GM23338 (cell line): Measurements from ENCODE around the gene UBA1. TPM values are rescaled to one million over a fixed set of nuclear protein-coding genes. Genes with fewer than 3 reads are reported as not detected.

Experiments
- ATAC-seq: fragments of 200-7000 bp; cut with Tn5 transposase; 3 replicates; pipeline ENCODE4 v1.9.1; 2020
- DNase-seq: peaks from one replicate; pipeline ENCODE4 v3.0.0-alpha.2; 2015; ENCODE audit warnings: low spot score
- H2AFZ ChIP-seq: fragments of 200-600 bp; sonication (generic); 2 replicates; pipeline ENCODE4 v1.8.0; 2016; ENCODE audit warnings: antibody characterized with exemption, mild to moderate bottlenecking, moderate library complexity
- H3F3A ChIP-seq: fragments of 200-600 bp; sonication (generic); replicated peaks from 2 replicates; pipeline ENCODE4 v1.8.0; 2017; ENCODE audit warnings: antibody characterized with exemption, mixed run types, low read depth
- H3K27ac ChIP-seq: fragments of 200-600 bp; sonication (generic); 2 replicates; pipeline ENCODE4 v1.6.1; 2016; ENCODE audit warnings: low read depth
- H3K27me3 ChIP-seq: fragments of 200-600 bp; sonication (generic); 2 replicates; pipeline ENCODE4 v1.8.0; 2016; ENCODE audit warnings: mild to moderate bottlenecking, mixed run types, moderate library complexity; ENCODE audit not compliant: insufficient read depth
- H3K36me3 ChIP-seq: fragments of 200-600 bp; sonication (generic); 2 replicates; pipeline ENCODE4 v1.8.0; 2016; ENCODE audit warnings: mild to moderate bottlenecking; ENCODE audit not compliant: insufficient read depth
- H3K4me1 ChIP-seq: fragments of 200-600 bp; sonication (generic); 2 replicates; pipeline ENCODE4 v1.8.0; 2016; ENCODE audit warnings: mild to moderate bottlenecking, moderate library complexity; ENCODE audit not compliant: insufficient read depth
- H3K4me2 ChIP-seq: fragments of 200-600 bp; sonication (generic); 2 replicates; pipeline ENCODE4 v1.7.1; 2017; ENCODE audit warnings: mixed run types
- H3K4me3 ChIP-seq: fragments of 200-600 bp; sonication (generic); 2 replicates; pipeline ENCODE4 v1.6.1; 2016; ENCODE audit warnings: mixed run types
- H3K79me2 ChIP-seq: fragments of 200-600 bp; sonication (generic); replicated peaks from 2 replicates; pipeline ENCODE4 v1.8.0; 2017; ENCODE audit warnings: mild to moderate bottlenecking; ENCODE audit not compliant: insufficient read depth
- H3K9me2 ChIP-seq: fragments of 200-600 bp; sonication (generic); 2 replicates; pipeline ENCODE4 v1.8.0; 2017; ENCODE audit not compliant: insufficient read depth
- H4K20me1 ChIP-seq: fragments of 200-600 bp; sonication (generic); replicated peaks from 2 replicates; pipeline ENCODE4 v1.8.0; 2017; ENCODE audit warnings: mild to moderate bottlenecking; ENCODE audit not compliant: insufficient read depth
- H3K27ac Mint-ChIP-seq: 2 replicates; pipeline ENCODE4 v1.8.0; 2020; ENCODE audit warnings: inconsistent platforms, mild to moderate bottlenecking, moderate library complexity, mixed read lengths
- H3K27me3 Mint-ChIP-seq: 3 replicates; pipeline ENCODE4 v1.8.0; 2022; ENCODE audit warnings: low read depth, mild to moderate bottlenecking, moderate library complexity, mixed read lengths, inconsistent platforms; ENCODE audit not compliant: insufficient read depth, poor library complexity
- H3K36me3 Mint-ChIP-seq: 3 replicates; pipeline ENCODE4 v1.8.0; 2021; ENCODE audit warnings: low read depth, mild to moderate bottlenecking, inconsistent platforms, moderate library complexity, mixed read lengths
- H3K4me1 Mint-ChIP-seq: 3 replicates; pipeline ENCODE4 v1.8.0; 2020; ENCODE audit warnings: mild to moderate bottlenecking, inconsistent platforms, mixed read lengths
- H3K4me3 Mint-ChIP-seq: 3 replicates; pipeline ENCODE4 v1.8.0; 2021; ENCODE audit warnings: moderate library complexity, mild to moderate bottlenecking, inconsistent platforms, mixed read lengths
- H3K9me3 Mint-ChIP-seq: 3 replicates; pipeline ENCODE4 v1.8.0; 2020; ENCODE audit warnings: moderate library complexity, mild to moderate bottlenecking, inconsistent platforms, mixed read lengths
- CREB1 ChIP-seq: fragments of 250-450 bp; sonication (Bioruptor Pico); IDR thresholded peaks from 2 replicates; pipeline ENCODE4 v1.5.0; 2020; ENCODE audit warnings: low read depth, mild to moderate bottlenecking, moderate library complexity
- ETS1 ChIP-seq: IDR thresholded peaks from 2 replicates; pipeline ENCODE4 v1.6.1; 2016; ENCODE audit warnings: antibody characterized with exemption
- EZH2phosphoT487 ChIP-seq: fragments of 200-600 bp; sonication (generic); IDR thresholded peaks from one replicate; pipeline ENCODE4 v1.8.1; 2018; ENCODE audit warnings: antibody characterized with exemption; ENCODE audit not compliant: unreplicated experiment
- JUNB ChIP-seq: IDR thresholded peaks from one replicate; pipeline ENCODE4 v1.6.1; 2016; ENCODE audit warnings: antibody characterized with exemption; ENCODE audit not compliant: unreplicated experiment
- POLR2AphosphoS5 ChIP-seq: IDR thresholded peaks from 2 replicates; pipeline ENCODE4 v1.6.1; 2016; ENCODE audit warnings: antibody characterized with exemption, low read depth
- REST ChIP-seq: IDR thresholded peaks from one replicate; pipeline ENCODE4 v1.6.1; 2018; ENCODE audit warnings: antibody characterized with exemption; ENCODE audit not compliant: unreplicated experiment
- STAT1 ChIP-seq: IDR thresholded peaks from one replicate; pipeline ENCODE4 v1.6.1; 2016; ENCODE audit warnings: antibody characterized with exemption; ENCODE audit not compliant: unreplicated experiment
- ZNF331 ChIP-seq: fragments of 250-450 bp; sonication (Bioruptor Pico); IDR thresholded peaks from 2 replicates; pipeline ENCODE4 v1.5.0; 2020; ENCODE audit warnings: low read depth, mild to moderate bottlenecking, moderate library complexity
- polyA plus RNA-seq: library from polyadenylated mRNA; unstranded; fragments of >200 nt; fragmentation: Nextera tagmentation; extraction: Ambion mirVana; gene quantifications from 2 replicates; pipeline ENCODE4 v1.2.1, GENCODE V29; 2016
- total RNA-seq: library from RNA; depleted of rRNA; stranded (reverse); fragments of >200 nt; shearing (Covaris generic); gene quantifications from 2 replicates; pipeline ENCODE4 v1.2.3, GENCODE V29; 2014
- TF ChIP-seq, protein P1 (sequence below), 2 experiments: fragments of 200-600 bp in 1 of 2; sonication (generic) in 1 of 2; conservative IDR thresholded peaks; 2 replicates each; pipeline versions ENCODE4 v1.5.1 to v1.6.1; 2016 to 2017; ENCODE audit warnings: antibody characterized with exemption in 2 of 2, low read depth in 2 of 2, mild to moderate bottlenecking in 2 of 2, moderate library complexity in 1 of 2

UBA1 gene
- total and polyA plus RNA-seq, 2 experiments from 2014 or later, result 104 to 377 TPM

DNA sequence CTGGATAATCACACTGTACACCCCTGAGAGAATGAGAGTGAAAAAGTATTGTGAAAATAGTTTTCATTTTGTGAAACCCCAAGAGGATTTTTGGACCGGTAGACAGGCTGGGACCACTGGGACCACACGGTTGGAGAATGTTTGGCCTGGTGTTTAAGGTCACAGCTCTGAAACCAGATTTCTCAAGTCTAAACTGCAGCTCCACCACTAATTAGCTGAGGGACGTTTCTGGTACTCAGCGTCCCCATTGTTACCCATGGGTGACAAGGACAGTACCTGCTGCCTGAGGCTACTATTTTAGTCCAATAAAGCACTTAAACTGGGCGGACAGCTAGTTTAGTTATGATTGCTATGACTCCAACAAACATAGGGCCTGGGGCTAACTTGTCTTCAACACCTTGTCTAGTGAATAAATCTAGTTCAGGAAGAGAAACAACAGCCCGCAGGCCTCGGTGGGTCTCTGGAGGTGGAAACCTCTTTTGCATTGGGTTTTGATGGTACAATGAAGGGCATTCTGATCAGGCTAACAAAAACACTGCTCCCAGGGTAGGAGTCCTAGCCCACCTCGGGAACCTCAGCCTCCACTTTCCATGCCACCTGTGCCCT, 38.7 kb downstream of the UBA1 start (continued):
- TF ChIP-seq REST, result no peak
- TF ChIP-seq, protein P1, sequence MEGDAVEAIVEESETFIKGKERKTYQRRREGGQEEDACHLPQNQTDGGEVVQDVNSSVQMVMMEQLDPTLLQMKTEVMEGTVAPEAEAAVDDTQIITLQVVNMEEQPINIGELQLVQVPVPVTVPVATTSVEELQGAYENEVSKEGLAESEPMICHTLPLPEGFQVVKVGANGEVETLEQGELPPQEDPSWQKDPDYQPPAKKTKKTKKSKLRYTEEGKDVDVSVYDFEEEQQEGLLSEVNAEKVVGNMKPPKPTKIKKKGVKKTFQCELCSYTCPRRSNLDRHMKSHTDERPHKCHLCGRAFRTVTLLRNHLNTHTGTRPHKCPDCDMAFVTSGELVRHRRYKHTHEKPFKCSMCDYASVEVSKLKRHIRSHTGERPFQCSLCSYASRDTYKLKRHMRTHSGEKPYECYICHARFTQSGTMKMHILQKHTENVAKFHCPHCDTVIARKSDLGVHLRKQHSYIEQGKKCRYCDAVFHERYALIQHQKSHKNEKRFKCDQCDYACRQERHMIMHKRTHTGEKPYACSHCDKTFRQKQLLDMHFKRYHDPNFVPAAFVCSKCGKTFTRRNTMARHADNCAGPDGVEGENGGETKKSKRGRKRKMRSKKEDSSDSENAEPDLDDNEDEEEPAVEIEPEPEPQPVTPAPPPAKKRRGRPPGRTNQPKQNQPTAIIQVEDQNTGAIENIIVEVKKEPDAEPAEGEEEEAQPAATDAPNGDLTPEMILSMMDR (conservative IDR thresholded peaks at IDR 0.05; ENCODE audit: low read depth in 2 of 2), result no peak
- TF ChIP-seq JUNB, result no peak
- TF ChIP-seq EZH2phosphoT487, result no peak
- no peak for TF ChIP-seq STAT1
- no peak for TF ChIP-seq CREB1 (CRISPR knock-in tag)
- TF ChIP-seq ETS1, result no peak
- TF ChIP-seq ZNF331, result no peak

GRCh38 chrX:47232803-47233332, 39.2 kb downstream of the UBA1 start, which contains the start of gene USP11:
Gene USP11 (plus strand): TSS chrX:47233009. CDS start chrX:47233044, 35 bp downstream.
- Histone ChIP-seq H3K27me3 (no peaks in the 10 kb centered on the region), H3K9me2 (no peaks in the 10 kb centered on the region), H2AFZ (no peak within 1 kb of the TSS), H3K4me2 (peak within 1 kb of the TSS; percentile 79), H3K79me2 (peaks cover 41% of the 10 kb centered on the region), H4K20me1 (no peaks in the 10 kb centered on the region), H3F3A (no peaks in the 10 kb centered on the region), H3K4me1 (peaks cover 4% of the 10 kb centered on the region), H3K27ac (peak within 1 kb of the TSS; percentile 98), H3K36me3 (no peaks in the 10 kb centered on the region), H3K4me3 (peak within 1 kb of the TSS; percentile 59)
- Mint-ChIP-seq H3K4me1 (peaks cover 10% of the 10 kb centered on the region; the same call in 2 of the 3 replicates), H3K27ac (peak within 1 kb of the TSS; percentile 100), H3K36me3 (peaks cover 10% of the 10 kb centered on the region; the same call in 2 of the 3 replicates), H3K27me3 (peaks cover 4% of the 10 kb centered on the region), H3K9me3 (no peaks in the 10 kb centered on the region; the same call in 1 of the 3 replicates), H3K4me3 (peak within 1 kb of the TSS; percentile 93)
- ATAC-seq (peak; percentile 66), DNase-seq (peak; percentile 64)
- TF ChIP-seq CREB1 (CRISPR knock-in tag) (no peak), POLR2AphosphoS5 (peak; percentile 45; the same call in 1 of the 2 replicates)
